K562 (cell line): ENCODE results near the gene ARMC7. TPM values are rescaled to one million over a fixed set of nuclear protein-coding genes. Genes with fewer than 3 reads are reported as not detected.

Source experiments
- AFF1 ChIP-seq, 2 experiments: fragments of 450-650 bp; IDR thresholded peaks; 2 replicates each; pipeline ENCODE4 v1.6.1; 2018; ENCODE audit warnings: mild to moderate bottlenecking in 2 of 2, low read depth in 1 of 2; ENCODE audit not compliant: partially characterized antibody in 2 of 2
- BACH1 ChIP-seq: fragments of 200-800 bp; sonication (Bioruptor generic); IDR thresholded peaks from 2 replicates; pipeline ENCODE4 v1.6.1; 2016; ENCODE audit warnings: missing genetic modification characterization, missing compliant biosample characterization
- DPF2 ChIP-seq: fragments of 450-650 bp; IDR thresholded peaks from 2 replicates; pipeline ENCODE4 v1.6.1; 2016
- ETV1 ChIP-seq: fragments of 450-650 bp; conservative IDR thresholded peaks from 2 replicates; pipeline ENCODE4 v1.6.1; 2016; ENCODE audit warnings: missing genetic modification characterization, control low read depth, low read depth, missing compliant biosample characterization
- FOXM1 ChIP-seq, 2 experiments: fragments of 450-650 bp in 1 of 2; sonication (generic) in 1 of 2; formaldehyde crosslinking in 1 of 2; IDR thresholded peaks; 2 replicates each; pipeline versions ENCODE4 v1.6.1 to v1.9.0; 2017 to 2022; ENCODE audit warnings: low read depth in 2 of 2, mild to moderate bottlenecking in 2 of 2, missing genetic modification reagents in 1 of 2, moderate library complexity in 1 of 2
- MLX ChIP-seq, 2 experiments: fragments of 450-650 bp in 1 of 2; sonication (generic) in 1 of 2; formaldehyde crosslinking; conservative IDR thresholded peaks; 2 replicates each; pipeline versions ENCODE4 v1.4.0 to v1.8.1; 2020 to 2022; ENCODE audit warnings: mild to moderate bottlenecking in 1 of 2, missing genetic modification reagents in 1 of 2
- RNF2 ChIP-seq: sonication (generic); IDR thresholded peaks from 2 replicates; pipeline ENCODE4 v1.6.1; 2016
- SMARCA4 ChIP-seq: fragments of 450-650 bp; IDR thresholded peaks from 2 replicates; pipeline ENCODE4 v1.6.1; 2016
- SRSF1 ChIP-seq: fragments of 200-400 bp; formaldehyde crosslinking; IDR thresholded peaks from 2 replicates; pipeline ENCODE4 v1.6.1; 2017; ENCODE audit warnings: mild to moderate bottlenecking, low read depth, low read length, moderate library complexity
- TAL1 ChIP-seq: fragments of 450-650 bp; IDR thresholded peaks from 2 replicates; pipeline ENCODE4 v1.6.1; 2016; ENCODE audit warnings: mild to moderate bottlenecking
- ZNF146 ChIP-seq: IDR thresholded peaks from one replicate; pipeline ENCODE4 v1.6.1; 2018; ENCODE audit warnings: missing compliant biosample characterization; ENCODE audit not compliant: unreplicated experiment
- ZNF609 ChIP-seq: sonication (generic); formaldehyde crosslinking; IDR thresholded peaks from 2 replicates; pipeline ENCODE4 v1.8.1; 2023; ENCODE audit warnings: missing genetic modification reagents, mild to moderate bottlenecking, borderline replicate concordance
- ZNF764 ChIP-seq: fragments of 250-450 bp; sonication (Bioruptor Pico); IDR thresholded peaks from 2 replicates; pipeline ENCODE4 v1.4.0; 2020; ENCODE audit warnings: low read depth, mild to moderate bottlenecking, moderate library complexity
- polyA plus RNA-seq, 8 experiments: library from polyadenylated mRNA; depleted of rRNA in 4 of 8; stranded (reverse) in 5 of 8; unstranded in 3 of 8; fragments of >200 nt; fragmentation: Nextera tagmentation in 2 of 8; fragmentation: Illumina TruSeq in 1 of 8; extraction: Ambion mirVana in 2 of 8; extraction: Trizol in 1 of 8; gene quantifications; 2 replicates each; pipeline versions ENCODE4 v1.2.1 to v1.2.3, GENCODE V29; 2011 to 2014; ENCODE audit warnings: inconsistent platforms in 1 of 8, missing spikeins in 1 of 8
- total RNA-seq, 7 experiments: library from RNA; depleted of rRNA in 6 of 7; stranded (reverse); fragments of >200 nt in 6 of 7; fragmentation: Illumina TruSeq in 2 of 7; extraction: Trizol in 2 of 7; gene quantifications; 2 replicates each; pipeline versions ENCODE4 v1.2.1 to v1.2.3, GENCODE V29; 2011 to 2021; ENCODE audit warnings: low replicate concordance in 1 of 7

The ARMC7 gene
- total and polyA plus RNA-seq, 9 of the 15 experiments (the other 6 are each of a cell fraction or from before 2014, with no cell fraction given) = 1.4 to 15.2 (median 5.9) TPM

- TF ChIP-seq DPF2 = peak; percentile 81
- TF ChIP-seq RNF2 = peak; percentile 93
- peak in 1 of 2 experiments; percentile 64; a peak in 1 of 4 replicates for TF ChIP-seq MLX (CRISPR knock-in tag; conservative IDR thresholded peaks at IDR 0.05)
- TF ChIP-seq FOXM1 (IDR thresholded peaks at IDR 0.05; ENCODE audit: low read depth) = peak; percentile 97
- no peak; the same call in 1 of the 2 replicates for TF ChIP-seq FOXM1 (CRISPR knock-in tag; IDR thresholded peaks at IDR 0.05; ENCODE audit: low read depth)
- TF ChIP-seq ETV1 (tag) = no peak
- no peak for TF ChIP-seq ZNF146 (CRISPR knock-in tag)
- TF ChIP-seq ZNF764 = no peak
- TF ChIP-seq TAL1 = no peak
- TF ChIP-seq BACH1 (tag) = 0 out of 2 replicates have a peak, but pooled peaks have one; percentile 19
- peak in 1 of 2 experiments; percentile 43 for TF ChIP-seq AFF1 (IDR thresholded peaks at IDR 0.05; ENCODE audit: low read depth in 1 of 2, partially characterized antibody in 2 of 2)
- TF ChIP-seq SRSF1 = peak; percentile 82; the same call in 1 of the 2 replicates
- TF ChIP-seq SMARCA4 = peak; percentile 71
- no peak for TF ChIP-seq ZNF609 (CRISPR knock-in tag)
Observed at GRCh38 chr17:75154195-75155106, 44.7 kb downstream of the ARMC7 start, which contains the start of gene JPT1 (continued).
